Central memory CD8-positive, alpha-beta T cell (primary cell): ENCODE measurements around the gene MKKS.
"Not testable (repeated sequence)": the region's sequence is repeated elsewhere in the genome, so short reads cannot be mapped to it uniquely, and the experiment has no call there.

ENCODE experiments used
- ATAC-seq: fragments of 150-1000 bp; cut with Tn5 transposase; replicated peaks from 2 replicates; pipeline ENCODE4 v1.10.0; 2022; ENCODE audit warnings: mild to moderate bottlenecking, moderate FRiP score, moderate number of reproducible peaks; ENCODE audit not compliant: poor library complexity, severe bottlenecking; ENCODE audit errors: extremely low read depth
- DNase-seq, 2 donors: peaks; one replicate each; pipeline ENCODE4 v3.0.0; 2021; ENCODE audit warnings: low spot score in 2 of 2
- H3K27ac Mint-ChIP-seq: one replicate; pipeline ENCODE4 v1.8.0; 2022; ENCODE audit warnings: low read depth, mild to moderate bottlenecking, moderate library complexity, mixed read lengths
- H3K27me3 Mint-ChIP-seq: one replicate; pipeline ENCODE4 v1.8.0; 2022; ENCODE audit warnings: mixed read lengths
- H3K36me3 Mint-ChIP-seq: one replicate; pipeline ENCODE4 v1.8.0; 2022; ENCODE audit warnings: mild to moderate bottlenecking, moderate library complexity, mixed read lengths; ENCODE audit not compliant: insufficient read depth
- H3K4me1 Mint-ChIP-seq: one replicate; pipeline ENCODE4 v1.8.0; 2022; ENCODE audit warnings: mixed read lengths
- H3K4me3 Mint-ChIP-seq: one replicate; pipeline ENCODE4 v1.8.0; 2022; ENCODE audit warnings: mild to moderate bottlenecking, moderate library complexity, mixed read lengths
- H3K9me3 Mint-ChIP-seq: one replicate; pipeline ENCODE4 v1.8.0; 2022; ENCODE audit warnings: mixed read lengths

MKKS gene

GRCh38 chr20:10394752-10395151 lies 39.3 kb downstream of the MKKS start:
- H3K36me3 Mint-ChIP-seq, H3K27me3 Mint-ChIP-seq, DNase-seq, H3K27ac Mint-ChIP-seq, H3K4me1 Mint-ChIP-seq, H3K9me3 Mint-ChIP-seq, H3K4me3 Mint-ChIP-seq, ATAC-seq: not testable (repeated sequence)

DNA sequence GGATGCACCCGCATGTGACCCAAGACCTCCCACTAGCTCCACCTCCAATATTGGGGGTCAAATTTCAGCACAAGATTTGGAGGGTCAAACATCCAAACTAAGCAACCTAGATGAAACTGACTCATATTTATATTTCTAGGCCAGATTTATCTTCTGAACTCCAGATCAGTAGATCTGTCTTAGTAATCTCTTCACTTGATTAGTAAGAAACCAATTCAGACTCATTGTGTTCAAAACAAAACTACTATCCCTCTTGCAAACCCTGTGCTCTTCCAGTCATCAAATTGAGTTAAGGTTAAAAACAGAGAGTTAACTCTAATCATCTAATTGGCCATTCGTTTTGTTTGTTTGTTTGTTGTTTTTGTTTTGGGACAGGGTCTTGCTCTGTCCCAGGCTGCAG lies 43.3 kb downstream of the MKKS start:
- Mint-ChIP-seq H3K4me1 (no peaks in the 10 kb centered on the region), H3K4me3 (no peak overlapping the region), H3K9me3 (no peaks in the 10 kb centered on the region), H3K27me3 (peaks cover 23% of the 10 kb centered on the region), H3K27ac (no peak overlapping the region), H3K36me3 (peaks cover 1% of the 10 kb centered on the region)
- ATAC-seq (no peak), DNase-seq (no peak)

GRCh38 chr20:10388597-10388996 lies 45.4 kb downstream of the MKKS start:
- Mint-ChIP-seq H3K4me1 (no peaks in the 10 kb centered on the region), H3K36me3 (peaks cover 1% of the 10 kb centered on the region), H3K4me3 (no peak overlapping the region), H3K9me3 (no peaks in the 10 kb centered on the region), H3K27me3 (peaks cover 23% of the 10 kb centered on the region), H3K27ac (no peak overlapping the region)
- no peak for DNase-seq
- ATAC-seq = no peak

DNA sequence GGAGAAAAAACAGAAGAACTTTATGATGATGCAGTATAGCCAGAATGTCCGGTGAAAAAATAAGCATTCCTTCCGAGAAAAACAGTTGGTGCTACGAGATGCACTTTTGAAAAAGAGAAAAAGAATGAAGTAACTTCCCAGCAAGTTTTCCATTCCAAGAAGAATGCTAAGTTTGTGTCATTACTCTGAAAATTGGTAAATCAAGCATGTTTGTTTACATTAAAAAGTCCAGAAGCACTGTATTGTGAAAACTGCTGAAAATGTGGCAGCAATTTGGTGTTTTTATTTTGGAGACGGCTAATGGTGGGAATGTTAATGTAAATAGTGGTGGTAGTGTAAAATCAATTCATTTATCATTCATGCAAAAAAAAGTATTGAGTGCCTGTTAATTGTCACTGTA lies 46.3 kb downstream of the MKKS start:
- H3K36me3 Mint-ChIP-seq = peaks cover 1% of the 10 kb centered on the region
- DNase-seq (no peak), ATAC-seq (no peak)
- H3K27me3 Mint-ChIP-seq = peaks cover 23% of the 10 kb centered on the region
- H3K4me1 Mint-ChIP-seq = no peaks in the 10 kb centered on the region
- H3K9me3 Mint-ChIP-seq = no peaks in the 10 kb centered on the region
- no peak overlapping the region for H3K27ac Mint-ChIP-seq
- no peak overlapping the region for H3K4me3 Mint-ChIP-seq

DNA sequence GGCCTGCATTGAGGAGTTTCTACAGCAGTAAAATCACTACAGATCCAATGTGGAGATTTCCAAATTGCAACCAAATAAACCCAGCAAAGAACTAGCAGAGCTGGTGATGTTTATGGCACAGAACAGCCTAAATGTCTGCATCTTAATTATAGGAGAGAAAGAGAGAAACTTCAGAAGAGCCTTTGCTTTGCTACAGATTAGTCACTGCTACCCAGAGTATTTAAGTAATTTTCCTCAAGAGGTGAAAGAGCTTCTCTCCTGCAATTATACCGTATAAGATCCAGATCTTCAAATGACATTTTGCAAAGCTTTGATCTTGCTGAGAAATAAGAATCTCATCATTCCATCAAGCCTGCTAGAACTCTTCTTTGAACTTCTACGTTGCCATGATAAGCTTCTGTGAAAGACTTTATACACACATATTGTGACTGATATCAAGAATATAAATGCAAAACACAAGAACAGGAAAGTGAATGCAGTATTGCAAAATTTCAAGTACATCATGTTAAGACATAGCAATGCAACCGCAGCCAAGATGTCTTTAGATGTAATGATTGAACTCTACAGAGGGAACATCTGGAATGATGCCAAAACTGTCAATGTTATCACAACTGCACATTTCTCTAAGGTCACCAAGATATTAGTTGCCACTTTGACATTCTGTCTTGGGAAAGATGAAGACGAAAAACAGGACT lies 48.0 kb downstream of the MKKS start:
- Mint-ChIP-seq H3K36me3 (peaks cover 1% of the 10 kb centered on the region), H3K4me1 (no peaks in the 10 kb centered on the region), H3K9me3 (no peaks in the 10 kb centered on the region), H3K4me3 (no peak overlapping the region), H3K27me3 (peaks cover 13% of the 10 kb centered on the region), H3K27ac (no peak overlapping the region)
- ATAC-seq = no peak
- no peak for DNase-seq

DNA sequence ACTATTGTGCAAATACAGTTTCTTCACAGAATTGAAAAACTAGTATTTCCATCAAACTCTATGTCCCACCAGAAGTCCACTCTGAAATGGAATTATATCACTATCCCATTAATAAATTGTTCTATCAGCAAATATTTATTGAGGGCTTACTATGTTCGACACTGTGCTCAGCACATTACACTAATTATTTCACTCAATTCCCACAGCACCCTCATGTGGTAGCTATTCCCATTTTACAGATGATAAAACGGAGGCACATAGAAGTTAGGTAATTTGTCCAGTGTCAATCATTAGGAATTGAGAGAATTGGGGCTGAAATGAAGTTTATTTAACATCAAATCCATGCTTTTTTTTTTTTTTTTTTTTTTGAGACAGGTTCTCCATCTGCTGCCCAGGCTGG lies 52.5 kb downstream of the MKKS start:
- DNase-seq = no peak
- Mint-ChIP-seq H3K4me1 (no peaks in the 10 kb centered on the region), H3K27ac (no peak overlapping the region), H3K27me3 (peaks cover 33% of the 10 kb centered on the region), H3K9me3 (no peaks in the 10 kb centered on the region), H3K4me3 (no peak overlapping the region), H3K36me3 (no peaks in the 10 kb centered on the region)
- ATAC-seq = no peak

GRCh38 chr20:10379761-10380160 lies 54.3 kb downstream of the MKKS start:
- Mint-ChIP-seq H3K27me3 (peaks cover 37% of the 10 kb centered on the region), H3K4me3 (no peak overlapping the region), H3K36me3 (no peaks in the 10 kb centered on the region), H3K27ac (no peak overlapping the region), H3K4me1 (no peaks in the 10 kb centered on the region), H3K9me3 (no peaks in the 10 kb centered on the region)
- no peak for DNase-seq
- no peak for ATAC-seq

GRCh38 chr20:10376270-10377075 lies 57.5 kb downstream of the MKKS start:
- DNase-seq = no peak
- Mint-ChIP-seq H3K4me3 (no peak overlapping the region), H3K27ac (no peak overlapping the region)

GRCh38 chr20:10375191-10375590 lies 58.8 kb downstream of the MKKS start:
- peaks cover 73% of the 10 kb centered on the region for H3K27me3 Mint-ChIP-seq
- no peaks in the 10 kb centered on the region for H3K9me3 Mint-ChIP-seq
- DNase-seq (no peak), ATAC-seq (no peak)
- no peak overlapping the region for H3K27ac Mint-ChIP-seq
- no peaks in the 10 kb centered on the region for H3K4me1 Mint-ChIP-seq
- no peak overlapping the region for H3K4me3 Mint-ChIP-seq
- no peaks in the 10 kb centered on the region for H3K36me3 Mint-ChIP-seq

More at GRCh38 chr20:10376270-10377075, 57.5 kb downstream of the MKKS start:
- Mint-ChIP-seq H3K27me3 (peaks cover 61% of the 10 kb centered on the region), H3K9me3 (no peaks in the 10 kb centered on the region), H3K4me1 (no peaks in the 10 kb centered on the region), H3K36me3 (no peaks in the 10 kb centered on the region)
- ATAC-seq = no peak

- no peaks in the 10 kb centered on the region for H3K36me3 Mint-ChIP-seq
- DNase-seq (no peak), ATAC-seq (no peak)
- no peak overlapping the region for H3K27ac Mint-ChIP-seq
- H3K9me3 Mint-ChIP-seq = no peaks in the 10 kb centered on the region
- H3K4me3 Mint-ChIP-seq = no peak overlapping the region
- H3K27me3 Mint-ChIP-seq = peaks cover 74% of the 10 kb centered on the region
- H3K4me1 Mint-ChIP-seq = no peaks in the 10 kb centered on the region
These were observed 60.0 kb downstream of the MKKS start for GRCh38 chr20:10374036-10374435.

GRCh38 chr20:10371467-10371866 lies 62.6 kb downstream of the MKKS start:
- Mint-ChIP-seq H3K4me3 (no peak overlapping the region), H3K27ac (no peak overlapping the region), H3K27me3 (peaks cover 68% of the 10 kb centered on the region), H3K36me3 (no peaks in the 10 kb centered on the region), H3K4me1 (no peaks in the 10 kb centered on the region), H3K9me3 (no peaks in the 10 kb centered on the region)
- no peak for DNase-seq
- ATAC-seq = no peak

DNA sequence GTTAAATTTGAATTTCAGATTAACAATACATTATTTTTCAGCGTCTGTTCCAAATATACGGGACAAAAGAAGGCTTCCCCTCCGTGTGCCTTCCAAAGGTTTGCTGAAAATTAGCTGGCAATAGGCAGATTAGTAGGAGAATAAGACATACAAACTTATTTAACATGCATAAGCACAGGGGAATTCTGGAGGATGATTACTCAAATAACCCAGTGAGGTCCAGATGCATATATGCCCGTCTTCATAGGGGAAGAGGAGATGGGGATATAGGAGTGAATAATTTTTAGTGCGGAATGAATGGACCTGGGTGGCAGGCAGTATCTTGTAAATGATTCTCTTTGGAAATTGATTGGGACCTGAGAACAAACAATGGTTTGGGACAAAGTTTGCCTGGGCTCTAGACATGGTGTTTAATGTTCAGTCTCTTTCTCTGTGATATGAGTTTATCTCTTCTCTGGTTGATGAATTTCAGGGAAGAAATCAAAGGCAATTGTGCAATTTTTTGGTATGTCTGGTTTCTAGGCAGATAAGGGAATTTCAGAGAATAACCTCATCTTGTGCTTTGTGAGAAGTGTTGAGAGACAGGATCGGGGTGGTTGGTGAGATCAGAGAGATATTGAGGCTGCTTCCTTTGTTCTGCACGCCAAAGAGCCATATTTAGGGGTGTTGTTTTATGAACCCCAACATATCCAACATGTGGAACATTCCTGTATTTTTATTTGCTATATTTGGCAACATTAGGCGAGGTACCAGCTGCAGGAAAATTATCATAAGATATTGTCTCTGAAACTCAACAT lies 63.7 kb downstream of the MKKS start:
- no peak for ATAC-seq
- no peaks in the 10 kb centered on the region for H3K9me3 Mint-ChIP-seq
- H3K27ac Mint-ChIP-seq = no peak overlapping the region

More for the DNA sequence above, 63.7 kb downstream of the MKKS start:
- peaks cover 2% of the 10 kb centered on the region for H3K36me3 Mint-ChIP-seq
- peaks cover 70% of the 10 kb centered on the region for H3K27me3 Mint-ChIP-seq
- H3K4me3 Mint-ChIP-seq = no peak overlapping the region
- no peaks in the 10 kb centered on the region for H3K4me1 Mint-ChIP-seq
- no peak for DNase-seq
